HCT116 (cell line): ENCODE data around the gene VPS37B. TPM values are rescaled to one million over a fixed set of nuclear protein-coding genes. Genes with fewer than 3 reads are reported as not detected.

Experiments
- ATAC-seq: fragments of 200-7000 bp; cut with Tn5 transposase; 2 replicates; pipeline ENCODE4 v1.9.1; 2020; ENCODE audit warnings: mild to moderate bottlenecking, moderate library complexity
- BruUV-seq: library from RNA; stranded (reverse); fragments of 400-500 nt; replicated peaks from 2 replicates; lab custom pipeline; 2021; lab: Mats Ljungman, UMichigan
- CTCF ChIA-PET: fragments of 300-600 bp; sonication (Branson Sonifier 250); formaldehyde crosslinking; loops from one replicate; lab custom pipeline; 2021; ENCODE audit warnings: antibody characterized with exemption; lab: Charles Lee
- POLR2A ChIA-PET: fragments of 300-600, 350-600 bp; sonication (Branson Sonifier 250); formaldehyde crosslinking; loops from one replicate; lab custom pipeline; 2021; ENCODE audit warnings: antibody characterized with exemption; lab: Charles Lee
- RAD21 ChIA-PET, 2 experiments: fragments of 300-600 bp; sonication (Branson Sonifier 250); formaldehyde crosslinking; loops; one replicate each; lab custom pipeline; 2023; ENCODE audit warnings: low total read pairs in 2 of 2; ENCODE audit not compliant: uncharacterized antibody in 2 of 2, unreplicated experiment in 2 of 2, low non-redundant PET in 1 of 2; lab: Charles Lee
- DNase-seq: peaks from one replicate; pipeline ENCODE4 v3.0.0-alpha.2; 2010; ENCODE audit warnings: low read depth, low spot score
- H2AFZ ChIP-seq: fragments of 200-600 bp; shearing (Covaris generic), sonication (generic); 2 replicates; pipeline ENCODE4 v1.6.1; 2017; ENCODE audit warnings: low read depth, mixed run types, mixed read lengths, antibody characterized with exemption, low read length; ENCODE audit not compliant: poor library complexity, severe bottlenecking
- H3K27ac ChIP-seq: 2 replicates; pipeline ENCODE4 v1.5.1; 2012; ENCODE audit warnings: low read depth, low read length
- H3K27me3 ChIP-seq: fragments of 200-600 bp; sonication (generic); 2 replicates; pipeline ENCODE4 v1.6.1; 2016; ENCODE audit warnings: mixed run types, low read length, mixed read lengths; ENCODE audit not compliant: insufficient read depth
- H3K36me3 ChIP-seq, 2 experiments: fragments of 200-500 bp in 1 of 2; fragments of 200-600 bp in 1 of 2; sonication (Bioruptor generic) in 1 of 2; sonication (generic) in 1 of 2; 2 replicates each; pipeline versions ENCODE4 v1.5.1 to v1.6.1; 2014 to 2016; ENCODE audit warnings: low read length in 2 of 2, inconsistent platforms in 1 of 2, mixed read lengths in 1 of 2, mixed run types in 1 of 2; ENCODE audit not compliant: insufficient read depth in 2 of 2, control insufficient read depth in 1 of 2
- H3K4me1 ChIP-seq, 2 experiments: fragments of 200-600 bp in 1 of 2; sonication (generic) in 1 of 2; 2 replicates each; pipeline versions ENCODE4 v1.5.1 to v1.6.1; 2012 to 2017; ENCODE audit warnings: low read length in 2 of 2, inconsistent platforms in 1 of 2, mild to moderate bottlenecking in 1 of 2, mixed read lengths in 1 of 2, mixed run types in 1 of 2, moderate library complexity in 1 of 2; ENCODE audit not compliant: insufficient read depth in 2 of 2, control insufficient read depth in 1 of 2
- H3K4me2 ChIP-seq: fragments of 200-600 bp; sonication (generic); 2 replicates; pipeline ENCODE4 v1.6.1; 2017; ENCODE audit warnings: mixed run types, low read length, mixed read lengths
- H3K4me3 ChIP-seq, 2 experiments: fragments of 200-600 bp in 1 of 2; sonication (generic) in 1 of 2; replicated peaks in 1 of 2; 2 replicates each; pipeline ENCODE4 v1.5.1; 2011 to 2016; ENCODE audit warnings: low read length in 2 of 2, control low read depth in 1 of 2, low read depth in 1 of 2, mild to moderate bottlenecking in 1 of 2, mixed read lengths in 1 of 2, mixed run types in 1 of 2
- H3K79me2 ChIP-seq: fragments of 200-600 bp; sonication (generic); 2 replicates; pipeline ENCODE4 v1.6.1; 2017; ENCODE audit warnings: mild to moderate bottlenecking, mixed run types, low read length, moderate library complexity, mixed read lengths; ENCODE audit not compliant: insufficient read depth
- H3K9ac ChIP-seq: fragments of 200-600 bp; sonication (generic); 2 replicates; pipeline ENCODE4 v1.6.1; 2016; ENCODE audit warnings: low read length, mixed read lengths
- H3K9me2 ChIP-seq: fragments of 200-600 bp; sonication (generic), shearing (Covaris generic); 2 replicates; pipeline ENCODE4 v1.6.1; 2017; ENCODE audit warnings: mixed run types, mild to moderate bottlenecking, moderate library complexity; ENCODE audit not compliant: insufficient read depth
- H3K9me3 ChIP-seq, 2 experiments: fragments of 200-500 bp in 1 of 2; fragments of 200-600 bp in 1 of 2; sonication (Bioruptor generic) in 1 of 2; sonication (generic) in 1 of 2; 2 replicates each; pipeline ENCODE4 v1.6.1; 2014 to 2017; ENCODE audit warnings: low read length in 2 of 2, mixed read lengths in 2 of 2, inconsistent platforms in 1 of 2, low read depth in 1 of 2, mild to moderate bottlenecking in 1 of 2, mixed run types in 1 of 2, moderate library complexity in 1 of 2; ENCODE audit not compliant: control insufficient read depth in 1 of 2, insufficient read depth in 1 of 2
- H4K20me1 ChIP-seq: fragments of 200-600 bp; sonication (generic), shearing (Covaris generic); 2 replicates; pipeline ENCODE4 v1.6.1; 2017; ENCODE audit warnings: mixed run types, mild to moderate bottlenecking, moderate library complexity; ENCODE audit not compliant: insufficient read depth
- CEBPB ChIP-seq: IDR thresholded peaks from 2 replicates; pipeline ENCODE4 v1.6.1; 2012; ENCODE audit warnings: low read depth
- EGR1 ChIP-seq: IDR thresholded peaks from 2 replicates; pipeline ENCODE4 v1.6.1; 2012; ENCODE audit warnings: low read depth
- EZH2phosphoT487 ChIP-seq: fragments of 200-600 bp; IDR thresholded peaks from 2 replicates; pipeline ENCODE4 v1.6.1; 2018; ENCODE audit warnings: antibody characterized with exemption, borderline replicate concordance
- JUND ChIP-seq: IDR thresholded peaks from 2 replicates; pipeline ENCODE4 v1.6.1; 2012
- POLR2A ChIP-seq: IDR thresholded peaks from 2 replicates; pipeline ENCODE4 v1.7.0; 2011; ENCODE audit warnings: borderline replicate concordance; ENCODE audit not compliant: insufficient read depth, insufficient read length; ENCODE audit errors: extremely low read depth
- SIN3A ChIP-seq: IDR thresholded peaks from 2 replicates; pipeline ENCODE4 v1.6.1; 2012; ENCODE audit warnings: low read depth
- SP1 ChIP-seq: IDR thresholded peaks from 2 replicates; pipeline ENCODE4 v1.6.1; 2012; ENCODE audit warnings: low read depth
- SRF ChIP-seq: IDR thresholded peaks from 2 replicates; pipeline ENCODE4 v1.6.1; 2012; ENCODE audit warnings: low read depth
- TCF7L2 ChIP-seq: IDR thresholded peaks from 2 replicates; pipeline ENCODE4 v1.7.0; 2011; ENCODE audit warnings: borderline replicate concordance, inconsistent platforms; ENCODE audit not compliant: insufficient read depth, insufficient read length; ENCODE audit errors: extremely low read depth
- YY1 ChIP-seq: IDR thresholded peaks from 2 replicates; pipeline ENCODE4 v1.6.1; 2011; ENCODE audit warnings: low read length, low read depth, moderate library complexity, mild to moderate bottlenecking; ENCODE audit not compliant: insufficient replicate concordance; ENCODE audit errors: extremely low read depth
- ZBTB33 ChIP-seq: IDR thresholded peaks from 2 replicates; pipeline ENCODE4 v1.6.1; 2011; ENCODE audit warnings: mild to moderate bottlenecking, low read length, moderate library complexity; ENCODE audit not compliant: insufficient replicate concordance; ENCODE audit errors: extremely low read depth
- ZFX ChIP-seq: fragments of 450-650 bp; IDR thresholded peaks from 2 replicates; pipeline ENCODE4 v1.6.1; 2017
- intact Hi-C: fragments of 100-400 bp; cut with micrococcal nuclease; formaldehyde crosslinking; loops from 2 replicates; pipeline ENCODE4 v1.10.0; 2022
- total RNA-seq: library from RNA; stranded (reverse); gene quantifications from one replicate; pipeline ENCODE4 v1.2.1, GENCODE V29; 2021; ENCODE audit not compliant: unreplicated experiment
- TF ChIP-seq, protein P1 (sequence below): IDR thresholded peaks from 2 replicates; pipeline ENCODE4 v1.6.1; 2012; ENCODE audit warnings: low read depth

Gene VPS37B
- total RNA-seq, 1 experiment from 2014 or later: 55.0 TPM

GRCh38 chr12:122854554-122854953 is 41.4 kb downstream of the VPS37B start:
- BruUV-seq: no TSS peak
- no peak for ATAC-seq
- peaks cover 0 to 10% of the 10 kb centered on the region in 2 experiments; a peak in 3 of 4 replicates for H3K36me3 ChIP-seq
- H3K9me2 ChIP-seq: no peaks in the 10 kb centered on the region
- DNase-seq: no peak
- H2AFZ ChIP-seq: no peak overlapping the region
- H3K4me2 ChIP-seq: no peak overlapping the region
- ChIA-PET POLR2A (no interaction called here), CTCF (no interaction called here), RAD21 (no interaction called here)
- no peaks in the 10 kb centered on the region for H3K4me1 ChIP-seq
- TF ChIP-seq SIN3A: no peak
- no peak for TF ChIP-seq POLR2A
- TF ChIP-seq JUND: no peak
- no peak for TF ChIP-seq SP1
- no peak for TF ChIP-seq ZBTB33
- no peak overlapping the region for H3K9ac ChIP-seq
- no peaks in the 10 kb centered on the region for H3K27me3 ChIP-seq
- no peaks in the 10 kb centered on the region for H3K9me3 ChIP-seq
- no peaks in the 10 kb centered on the region for H4K20me1 ChIP-seq
- H3K27ac ChIP-seq: no peak overlapping the region
- no peak overlapping the region for H3K4me3 ChIP-seq
- intact Hi-C loops: no loop called here
- no peaks in the 10 kb centered on the region for H3K79me2 ChIP-seq

- DNase-seq (no peak), ATAC-seq (no peak)
- no peak overlapping the region for H3K9ac ChIP-seq
- no peaks in the 10 kb centered on the region for H3K27me3 ChIP-seq
- RAD21 ChIA-PET: no interaction called here
- no peak overlapping the region for H3K27ac ChIP-seq
- H3K79me2 ChIP-seq: no peaks in the 10 kb centered on the region
- H3K4me2 ChIP-seq: no peak overlapping the region
- no peaks in the 10 kb centered on the region for H4K20me1 ChIP-seq
- CTCF ChIA-PET: no interaction called here
- no peaks in the 10 kb centered on the region for H3K9me2 ChIP-seq
- intact Hi-C loops: no loop called here
- H2AFZ ChIP-seq: no peak overlapping the region
- POLR2A ChIA-PET: no interaction called here
- no peak overlapping the region for H3K4me3 ChIP-seq
- peaks cover 0 to 10% of the 10 kb centered on the region in 2 experiments; a peak in 3 of 4 replicates for H3K36me3 ChIP-seq
- H3K4me1 ChIP-seq: no peaks in the 10 kb centered on the region
- no peaks in the 10 kb centered on the region for H3K9me3 ChIP-seq
- no TSS peak for BruUV-seq
- TF ChIP-seq YY1 (no peak), CEBPB (no peak), SIN3A (no peak), SRF (no peak), EGR1 (no peak), TCF7L2 (no peak), ZFX (no peak), EZH2phosphoT487 (no peak), SP1 (no peak)
- TF ChIP-seq, protein P1, sequence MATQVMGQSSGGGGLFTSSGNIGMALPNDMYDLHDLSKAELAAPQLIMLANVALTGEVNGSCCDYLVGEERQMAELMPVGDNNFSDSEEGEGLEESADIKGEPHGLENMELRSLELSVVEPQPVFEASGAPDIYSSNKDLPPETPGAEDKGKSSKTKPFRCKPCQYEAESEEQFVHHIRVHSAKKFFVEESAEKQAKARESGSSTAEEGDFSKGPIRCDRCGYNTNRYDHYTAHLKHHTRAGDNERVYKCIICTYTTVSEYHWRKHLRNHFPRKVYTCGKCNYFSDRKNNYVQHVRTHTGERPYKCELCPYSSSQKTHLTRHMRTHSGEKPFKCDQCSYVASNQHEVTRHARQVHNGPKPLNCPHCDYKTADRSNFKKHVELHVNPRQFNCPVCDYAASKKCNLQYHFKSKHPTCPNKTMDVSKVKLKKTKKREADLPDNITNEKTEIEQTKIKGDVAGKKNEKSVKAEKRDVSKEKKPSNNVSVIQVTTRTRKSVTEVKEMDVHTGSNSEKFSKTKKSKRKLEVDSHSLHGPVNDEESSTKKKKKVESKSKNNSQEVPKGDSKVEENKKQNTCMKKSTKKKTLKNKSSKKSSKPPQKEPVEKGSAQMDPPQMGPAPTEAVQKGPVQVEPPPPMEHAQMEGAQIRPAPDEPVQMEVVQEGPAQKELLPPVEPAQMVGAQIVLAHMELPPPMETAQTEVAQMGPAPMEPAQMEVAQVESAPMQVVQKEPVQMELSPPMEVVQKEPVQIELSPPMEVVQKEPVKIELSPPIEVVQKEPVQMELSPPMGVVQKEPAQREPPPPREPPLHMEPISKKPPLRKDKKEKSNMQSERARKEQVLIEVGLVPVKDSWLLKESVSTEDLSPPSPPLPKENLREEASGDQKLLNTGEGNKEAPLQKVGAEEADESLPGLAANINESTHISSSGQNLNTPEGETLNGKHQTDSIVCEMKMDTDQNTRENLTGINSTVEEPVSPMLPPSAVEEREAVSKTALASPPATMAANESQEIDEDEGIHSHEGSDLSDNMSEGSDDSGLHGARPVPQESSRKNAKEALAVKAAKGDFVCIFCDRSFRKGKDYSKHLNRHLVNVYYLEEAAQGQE: no peak
Observed at GRCh38 chr12:122853582-122854245, 42.2 kb downstream of the VPS37B start.
